Cardiac septum (tissue), 1 donor: Measurements from ENCODE around the gene FGF22. TPM values are rescaled to one million over a fixed set of nuclear protein-coding genes. Genes with fewer than 3 reads are reported as not detected.
"Not testable (repeated sequence)": the region's sequence is repeated elsewhere in the genome, so short reads cannot be mapped to it uniquely, and the experiment has no call there.

Source experiments
- DNase-seq: peaks from one replicate; pipeline ENCODE4 v3.0.0-alpha.2; 2020; ENCODE audit warnings: low spot score
- intact Hi-C: fragments of 100-400 bp; cut with DNase I; formaldehyde crosslinking; loops from one replicate; pipeline ENCODE4 v1.14.0; 2022
- long read RNA-seq: library from polyadenylated mRNA; unstranded; transcript quantifications from one replicate; pipeline ENCODE4 v2.0.0, GENCODE V29; 2021
- total RNA-seq: library from RNA; stranded (reverse); fragmentation: NEBNext Ultra II Directional; extraction: Animal tissue kit (Norgen Biotek cat#: 25700); gene quantifications from one replicate; pipeline ENCODE4 v1.2.1, GENCODE V29; 2021
- donor health status: DM: no; HTN: no; CAD: no.

The FGF22 gene
- total RNA-seq, result not detected
- long read RNA-seq, result 0 reads

DNA sequence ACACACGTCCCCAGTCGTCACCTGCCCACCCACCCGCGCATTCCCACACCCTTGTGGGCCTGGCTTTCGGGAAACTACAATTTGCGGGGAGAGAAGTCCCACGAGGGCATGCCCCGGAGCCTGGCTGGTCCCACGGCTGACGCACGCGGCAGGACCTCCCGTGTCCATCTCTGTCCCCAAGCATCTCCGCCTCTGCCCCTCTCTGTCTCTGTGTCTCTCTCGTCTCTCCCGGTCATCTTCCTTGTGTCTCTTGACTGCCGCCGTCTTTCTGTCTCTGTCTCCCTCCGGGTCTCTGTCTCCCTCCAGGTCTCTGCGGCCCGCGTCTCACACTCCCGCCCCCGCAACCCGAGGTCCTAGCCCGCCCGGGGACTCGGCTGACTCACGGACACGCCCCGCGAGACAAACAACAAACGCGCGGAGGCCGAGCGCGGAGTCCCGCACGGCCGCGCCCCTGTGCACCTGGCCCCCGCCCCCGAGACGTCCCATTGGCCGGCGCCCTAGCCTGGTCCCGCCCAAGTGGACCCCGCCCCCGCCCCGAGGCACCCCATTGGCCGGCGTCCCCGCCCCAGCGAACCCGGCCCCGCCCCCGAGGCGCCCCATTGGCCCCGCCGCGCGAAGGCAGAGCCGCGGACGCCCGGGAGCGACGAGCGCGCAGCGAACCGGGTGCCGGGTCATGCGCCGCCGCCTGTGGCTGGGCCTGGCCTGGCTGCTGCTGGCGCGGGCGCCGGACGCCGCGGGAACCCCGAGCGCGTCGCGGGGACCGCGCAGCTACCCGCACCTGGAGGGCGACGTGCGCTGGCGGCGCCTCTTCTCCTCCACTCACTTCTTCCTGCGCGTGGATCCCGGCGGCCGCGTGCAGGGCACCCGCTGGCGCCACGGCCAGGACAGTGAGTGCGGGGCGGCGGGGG, at the start of gene FGF22:
Gene FGF22 (plus strand): TSS at position 627 of the 908 bp plus-strand sequence. CDS start 47 bp downstream, at position 674.
- intact Hi-C loops, result no loop called here

DNA sequence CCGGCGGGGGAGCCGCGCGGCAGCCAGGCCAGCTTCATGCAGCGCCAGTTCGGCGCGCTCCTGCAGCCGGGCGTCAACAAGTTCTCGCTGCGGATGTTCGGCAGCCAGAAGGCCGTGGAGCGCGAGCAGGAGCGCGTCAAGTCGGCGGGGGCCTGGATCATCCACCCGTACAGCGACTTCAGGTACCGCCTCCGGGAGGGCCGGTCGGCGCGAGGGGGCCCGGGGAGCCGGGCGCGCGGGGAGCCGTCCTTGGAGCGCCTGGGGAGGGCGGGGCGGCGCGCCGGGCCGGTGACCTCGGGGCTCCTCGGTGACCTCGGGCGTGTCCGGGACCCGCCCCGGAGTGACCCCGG, 49.3 kb upstream of the FGF22 start:
- DNase-seq, result no peak
- intact Hi-C loops, result no loop called here

More for the DNA sequence above, at the start of gene FGF22:
- peak; percentile 95 for DNase-seq

DNA sequence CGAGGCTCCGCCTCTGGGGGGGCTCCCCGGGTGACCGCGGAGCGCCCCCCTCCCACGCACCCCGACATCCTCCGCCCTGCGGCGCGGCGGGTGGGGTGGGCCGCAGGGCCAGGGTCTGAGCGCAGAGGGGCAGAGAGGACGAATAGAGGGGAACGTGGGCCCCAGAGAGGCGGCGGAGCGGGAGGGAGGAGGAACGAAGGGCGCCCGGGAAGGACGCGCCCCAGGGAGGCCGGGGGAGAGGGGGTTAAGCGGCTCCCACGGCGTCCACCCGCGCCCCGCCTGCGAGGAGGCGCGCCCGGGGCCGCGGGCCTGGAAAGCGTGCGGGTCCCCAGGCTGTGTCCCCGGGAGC, 49.0 kb upstream of the FGF22 start:
- no peak for DNase-seq
- intact Hi-C loops, result no loop called here

DNA sequence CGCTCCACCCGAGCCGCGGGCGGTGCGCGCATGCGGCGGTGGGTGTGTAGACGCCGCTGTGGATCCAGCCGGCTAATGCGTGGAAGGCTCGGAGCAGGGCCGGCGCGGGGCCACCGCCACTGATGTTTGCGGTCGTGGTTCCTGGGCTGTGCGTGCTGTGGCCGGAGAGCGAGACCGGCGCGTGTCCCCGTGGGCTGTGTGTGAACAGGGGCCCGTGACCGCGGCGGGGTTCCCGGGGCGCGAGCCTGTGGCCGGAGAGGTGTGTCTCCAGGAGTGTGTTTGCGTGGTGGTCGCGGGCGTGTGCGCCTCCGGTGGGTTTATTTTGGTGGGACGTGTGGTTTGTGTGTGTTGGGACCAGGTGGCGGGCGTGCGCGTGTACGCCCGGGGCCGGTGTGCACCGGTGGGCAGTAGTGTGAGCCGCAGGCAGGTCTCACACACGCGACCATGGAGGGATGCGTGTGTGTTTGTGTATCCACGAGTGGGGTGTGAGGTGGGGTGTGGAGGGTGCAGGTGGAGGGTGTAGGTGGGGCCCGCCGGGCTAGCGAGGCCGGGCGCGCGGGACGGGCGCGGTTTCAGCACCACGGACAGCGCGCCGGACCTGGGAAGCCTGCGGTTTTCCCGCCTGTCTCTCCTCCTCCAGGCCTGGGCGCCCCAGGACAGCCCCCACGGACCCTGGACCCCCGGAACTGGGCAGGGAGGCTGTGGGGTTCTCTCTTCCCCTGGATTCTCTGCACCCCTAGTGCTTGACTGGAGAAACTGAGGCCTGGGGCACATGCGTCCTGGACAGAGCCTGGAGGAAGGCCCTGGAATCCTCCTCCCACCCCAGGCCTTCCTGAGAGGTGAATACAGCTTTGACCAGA, 48.4 kb upstream of the FGF22 start:
- intact Hi-C loops, result no loop called here
- DNase-seq, result no peak

DNA sequence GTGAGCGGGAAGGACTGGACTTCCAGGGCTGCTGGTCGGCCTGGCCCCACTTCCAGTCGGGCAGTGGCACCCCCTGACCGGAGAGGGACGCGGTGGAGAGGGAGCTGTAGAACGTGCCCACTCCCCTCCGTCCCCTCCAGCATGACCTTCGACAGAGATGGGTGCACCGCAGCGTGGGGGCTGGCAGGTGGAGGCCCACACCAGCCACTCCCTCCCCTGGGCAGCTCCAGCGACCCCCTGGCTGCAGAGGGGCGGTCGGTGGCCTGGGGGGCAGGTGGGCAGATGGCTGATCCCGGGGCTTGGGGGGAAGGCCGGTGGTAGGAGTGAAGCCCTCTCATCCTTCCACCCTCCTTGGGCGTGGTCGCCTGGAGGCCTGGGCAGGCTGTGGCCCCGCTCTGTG, 47.6 kb upstream of the FGF22 start:
- intact Hi-C loops, result no loop called here
- no peak for DNase-seq

DNA sequence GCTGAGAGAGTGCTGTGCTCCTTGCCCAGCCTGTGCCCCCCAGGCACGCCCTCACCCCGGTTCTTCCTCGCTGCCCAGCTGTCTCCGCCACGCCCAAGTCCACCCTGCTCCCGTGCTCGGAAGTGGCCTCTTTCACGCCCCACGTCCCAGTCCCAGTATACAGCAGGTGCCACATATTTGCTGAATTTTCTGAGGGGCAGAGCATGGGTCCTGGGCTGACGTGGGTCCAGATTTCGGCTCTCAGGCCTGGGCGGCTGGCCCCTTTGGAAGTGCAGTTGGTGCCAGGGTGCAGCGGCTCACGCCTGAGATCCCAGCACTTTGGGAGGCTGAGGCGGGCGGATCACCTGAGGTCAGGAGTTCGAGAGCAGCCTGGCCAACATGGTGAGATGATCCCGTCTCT, 46.6 kb upstream of the FGF22 start:
- no peak for DNase-seq
- intact Hi-C loops, result no loop called here

DNA sequence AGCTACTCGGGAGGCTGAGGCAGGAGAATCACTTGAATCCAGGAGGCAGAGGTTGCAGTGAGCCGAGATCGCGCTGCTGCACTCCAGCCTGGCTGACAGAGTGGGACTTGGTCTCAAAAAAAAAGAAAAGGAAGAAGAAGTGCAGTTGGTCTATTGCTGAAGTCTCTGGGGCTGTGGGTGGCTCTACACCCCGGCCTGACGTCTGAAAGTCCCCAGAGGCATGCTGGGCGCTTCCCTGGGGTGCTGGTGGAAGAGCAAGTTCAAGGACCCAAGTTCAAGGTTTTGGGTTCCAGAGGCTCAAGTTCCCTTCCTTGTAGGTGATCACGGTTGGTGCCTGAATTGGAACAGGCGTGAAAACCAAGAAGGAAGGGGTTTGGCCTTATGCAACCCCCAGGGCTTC, 46.2 kb upstream of the FGF22 start:
- intact Hi-C loops, result no loop called here
- no peak for DNase-seq

DNA sequence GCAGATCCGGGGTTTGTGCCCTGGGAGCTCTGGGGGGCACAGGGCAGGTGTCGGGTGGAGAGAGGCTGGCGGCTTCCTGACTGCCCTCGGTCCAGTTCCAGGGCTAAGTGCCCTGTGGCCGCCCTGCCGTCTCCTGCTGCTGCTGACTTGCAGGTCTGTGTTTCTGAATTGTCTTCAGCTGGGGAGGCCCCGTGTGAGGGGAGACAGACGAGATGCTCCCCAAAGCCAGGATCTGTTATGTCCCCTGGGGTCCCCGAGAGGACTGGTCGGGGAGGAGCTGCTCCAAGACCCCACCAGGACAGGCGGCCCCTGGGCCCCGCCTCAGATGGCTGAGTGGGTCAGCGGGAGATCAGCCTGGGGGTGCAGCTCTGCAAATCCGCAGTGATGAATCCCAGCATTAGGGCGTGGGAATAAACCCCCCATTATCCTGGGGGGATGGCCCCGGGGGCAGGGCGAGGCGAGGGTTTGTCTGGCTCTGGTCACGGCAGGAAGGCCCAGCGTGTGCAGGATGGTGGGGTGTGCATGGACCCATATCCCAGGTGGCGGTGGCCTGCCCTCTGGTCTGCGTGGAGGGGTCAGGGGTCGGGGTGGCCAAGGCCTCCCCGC, 45.3 kb upstream of the FGF22 start:
- no peak for DNase-seq
- intact Hi-C loops, result no loop called here

DNA sequence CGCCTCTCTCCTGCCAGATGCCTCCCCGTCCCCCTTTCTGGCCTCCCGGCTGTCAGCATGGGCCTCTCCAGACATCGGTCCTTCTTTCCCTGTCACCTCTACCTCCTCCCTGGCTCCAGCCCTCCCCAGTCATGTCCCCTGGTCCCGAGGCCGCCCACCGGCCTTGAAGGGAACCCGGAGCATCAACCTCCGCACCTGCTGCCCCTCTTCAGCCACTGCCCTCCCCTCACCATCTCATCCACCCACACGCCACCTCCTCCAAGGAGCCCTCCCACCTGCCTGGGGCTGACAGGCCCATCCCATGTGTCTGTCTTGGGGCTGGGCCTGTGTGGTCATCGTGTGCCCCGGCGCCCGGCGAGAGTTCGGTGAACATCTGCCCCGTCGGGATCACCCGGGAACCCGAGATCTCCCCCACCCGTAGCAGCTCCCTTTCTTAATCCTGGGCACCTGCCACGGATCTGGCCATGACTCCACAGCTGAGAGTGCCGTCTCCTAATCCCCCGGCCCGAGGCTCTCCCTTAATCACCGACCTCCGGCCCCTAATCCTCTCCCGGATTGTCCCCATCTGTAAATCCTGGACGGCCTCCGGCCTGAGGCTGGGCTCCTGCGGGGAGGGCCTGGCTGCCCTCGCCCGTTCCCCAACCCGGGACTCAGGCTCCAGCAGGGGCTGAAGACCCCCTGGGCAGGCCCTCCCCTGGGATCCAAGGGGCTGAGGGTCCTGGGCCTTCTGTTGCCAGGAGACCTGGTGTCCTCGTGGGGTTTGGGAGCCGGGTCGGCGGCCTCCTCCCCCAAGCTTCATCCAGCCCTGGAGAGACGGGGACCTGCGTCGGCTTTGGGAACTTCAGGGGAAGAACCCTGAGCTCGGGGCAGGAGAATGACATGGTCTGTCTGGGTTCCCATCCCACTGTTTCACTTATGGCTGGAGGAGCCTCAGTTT, 44.1 kb upstream of the FGF22 start:
- no peak for DNase-seq
- intact Hi-C loops, result no loop called here

DNA sequence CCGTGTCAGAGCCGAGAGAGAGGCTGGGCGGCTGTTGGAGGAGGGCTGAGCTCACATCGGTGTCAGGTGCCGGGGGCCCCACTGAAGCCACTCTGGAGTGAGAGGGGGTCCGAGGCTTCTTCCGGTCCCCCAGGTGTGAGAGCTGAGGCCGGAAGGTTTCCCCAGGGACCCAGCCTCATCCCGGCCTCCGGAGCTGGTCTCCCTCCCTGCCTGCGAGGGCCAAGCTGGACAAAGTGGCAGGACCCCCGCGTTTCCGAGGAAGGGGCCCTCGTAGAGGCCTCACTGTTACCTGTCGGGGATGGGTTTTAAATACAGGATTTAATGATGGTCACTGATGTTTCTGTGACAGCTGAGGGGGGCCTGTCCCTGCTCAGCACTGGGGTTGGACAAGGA, 43.4 kb upstream of the FGF22 start:
- no peak for DNase-seq
- intact Hi-C loops, result no loop called here

DNA sequence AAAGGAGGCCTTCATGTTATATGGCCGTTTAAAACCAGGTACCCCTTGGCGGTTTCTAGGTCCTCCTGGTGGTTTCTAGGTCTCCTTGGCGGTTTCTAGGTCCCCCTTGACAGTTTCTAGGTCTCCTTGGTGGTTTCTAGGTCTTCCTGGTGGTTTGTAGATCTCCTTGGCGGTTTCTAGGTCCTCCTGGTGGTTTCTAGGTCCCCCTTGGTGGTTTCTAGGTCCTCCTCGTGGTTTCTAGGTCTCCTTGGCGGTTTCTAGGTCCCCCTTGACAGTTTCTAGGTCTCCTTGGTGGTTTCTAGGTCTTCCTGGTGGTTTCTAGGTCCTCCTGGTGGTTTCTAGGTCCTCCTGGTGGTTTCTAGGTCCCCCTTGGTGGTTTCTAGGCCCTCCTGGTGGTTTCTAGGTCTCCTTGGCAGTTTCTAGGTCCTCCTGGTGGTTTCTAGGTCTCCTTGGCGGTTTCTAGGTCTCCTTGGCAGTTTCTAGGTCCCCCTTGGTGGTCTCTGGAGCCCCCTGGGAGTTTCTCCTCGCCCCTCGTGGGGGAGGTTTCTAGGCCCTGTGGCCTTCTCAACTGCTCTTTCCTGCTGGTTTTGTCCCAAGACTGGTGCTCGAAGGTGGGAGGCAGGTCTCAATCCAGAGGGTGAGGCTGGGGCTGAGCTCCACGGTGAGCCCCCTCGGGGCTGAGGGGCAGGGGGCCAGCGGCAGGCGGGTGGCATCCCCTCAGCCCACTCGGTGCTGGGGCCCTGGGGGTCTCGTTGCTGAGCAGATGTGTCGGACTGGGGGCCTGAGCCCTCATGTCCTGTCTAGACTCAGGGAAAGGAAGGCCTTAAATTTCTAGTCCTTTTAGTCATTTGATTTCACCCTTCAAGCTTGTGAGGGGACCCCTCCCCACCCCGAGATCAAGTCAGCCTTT, 42.0 kb upstream of the FGF22 start:
- no peak for DNase-seq
- intact Hi-C loops, result no loop called here

DNA sequence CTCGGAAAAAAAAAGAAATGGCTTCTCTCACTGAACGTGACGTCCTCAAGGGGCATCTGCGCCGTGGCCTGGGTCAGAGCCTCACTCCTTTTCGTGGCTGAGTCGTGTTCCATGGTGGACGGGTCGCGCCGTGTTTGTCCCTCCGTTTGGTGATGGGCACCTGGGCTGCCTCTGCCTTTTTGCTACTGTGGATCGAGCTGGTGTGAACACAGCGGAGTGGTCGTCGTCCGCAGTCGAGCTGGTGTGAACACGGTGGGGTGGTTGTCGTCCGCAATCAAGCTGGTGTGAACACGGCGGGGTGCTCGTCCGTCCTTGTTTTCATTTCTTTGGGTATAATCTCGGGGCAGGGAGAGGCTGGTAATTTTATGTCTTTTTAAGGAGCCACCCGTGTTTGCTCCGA, 38.4 kb upstream of the FGF22 start:
- intact Hi-C loops, result no loop called here
- DNase-seq, result no peak

DNA sequence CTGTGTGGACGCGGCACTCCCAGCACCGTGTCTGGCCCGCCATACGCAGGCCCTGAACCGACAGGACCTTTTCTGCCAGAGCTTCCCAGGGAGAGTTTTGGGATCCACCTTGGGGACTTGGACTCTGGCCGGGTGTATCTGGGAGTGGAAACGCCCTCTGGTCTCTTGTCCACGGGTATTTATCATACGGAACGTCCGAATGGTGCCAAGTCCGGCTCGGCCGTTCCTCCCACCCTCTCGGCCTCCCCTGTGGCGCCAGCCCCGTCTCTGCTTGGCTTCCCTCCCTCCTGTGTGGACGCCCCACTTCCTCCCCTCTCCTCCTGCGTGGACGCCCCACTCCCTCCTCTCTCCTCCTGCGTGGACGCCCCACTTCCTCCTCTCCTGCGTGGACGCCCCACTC, 37.9 kb upstream of the FGF22 start:
- no peak for DNase-seq
- intact Hi-C loops, result no loop called here

DNA sequence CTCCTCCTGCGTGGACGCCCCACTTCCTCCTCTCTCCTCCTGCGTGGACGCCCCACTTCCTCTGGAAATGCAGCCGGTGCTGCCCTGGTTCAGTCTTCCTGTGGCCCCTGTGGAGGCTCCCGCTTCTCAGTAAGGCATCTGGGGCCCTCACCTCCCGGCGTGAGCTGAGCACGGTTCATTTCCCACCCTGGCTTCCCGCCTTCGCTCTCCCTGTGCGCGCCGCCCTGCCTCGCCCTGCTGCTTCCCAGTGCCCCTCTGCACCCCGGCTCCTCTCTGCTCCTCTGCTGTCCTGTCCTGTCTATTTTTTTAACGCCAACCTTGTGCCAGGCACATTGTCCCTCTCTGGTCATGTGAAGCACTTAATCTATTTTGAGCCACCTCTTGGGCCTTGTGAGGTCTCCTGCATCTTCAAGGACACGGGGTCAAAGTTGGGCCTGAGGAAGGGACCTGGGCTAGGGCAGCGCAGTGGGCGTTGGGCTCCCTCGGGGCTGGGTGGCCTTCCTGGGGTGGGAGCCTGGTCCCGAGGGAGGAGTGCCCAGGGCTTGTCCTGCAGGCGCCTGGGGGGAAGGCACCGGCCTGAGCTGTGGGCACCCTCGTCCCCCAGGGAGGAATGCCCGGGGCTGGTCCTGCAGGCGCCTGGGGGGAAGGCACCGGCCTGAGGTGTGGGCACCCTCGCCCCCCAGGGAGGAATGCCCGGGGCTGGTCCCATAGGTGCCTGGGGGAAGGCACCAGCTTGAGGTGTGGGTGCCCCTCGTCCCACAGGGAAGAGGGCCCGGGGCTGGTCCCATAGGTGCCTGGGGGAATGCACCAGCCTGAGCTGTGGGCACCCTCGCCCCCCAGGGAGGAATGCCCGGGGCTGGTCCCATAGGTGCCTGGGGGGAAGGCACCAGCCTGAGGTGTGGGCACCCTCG, 37.0 kb upstream of the FGF22 start:
- no peak for DNase-seq
- intact Hi-C loops, result no loop called here

DNA sequence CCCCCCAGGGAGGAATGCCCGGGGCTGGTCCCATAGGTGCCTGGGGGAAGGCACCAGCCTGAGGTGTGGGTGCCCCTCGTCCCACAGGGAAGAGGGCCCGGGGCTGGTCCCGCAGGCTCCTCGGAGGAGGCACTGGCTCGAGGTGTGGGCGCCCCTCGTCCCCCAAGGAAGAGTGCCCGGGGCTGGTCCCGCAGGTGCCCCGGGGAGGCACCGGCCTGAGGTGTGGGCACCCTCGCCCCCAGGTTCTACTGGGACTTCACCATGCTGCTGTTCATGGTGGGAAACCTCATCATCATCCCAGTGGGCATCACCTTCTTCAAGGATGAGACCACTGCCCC, 36.4 kb upstream of the FGF22 start:
- DNase-seq, intact Hi-C loops: not testable (repeated sequence)

DNA sequence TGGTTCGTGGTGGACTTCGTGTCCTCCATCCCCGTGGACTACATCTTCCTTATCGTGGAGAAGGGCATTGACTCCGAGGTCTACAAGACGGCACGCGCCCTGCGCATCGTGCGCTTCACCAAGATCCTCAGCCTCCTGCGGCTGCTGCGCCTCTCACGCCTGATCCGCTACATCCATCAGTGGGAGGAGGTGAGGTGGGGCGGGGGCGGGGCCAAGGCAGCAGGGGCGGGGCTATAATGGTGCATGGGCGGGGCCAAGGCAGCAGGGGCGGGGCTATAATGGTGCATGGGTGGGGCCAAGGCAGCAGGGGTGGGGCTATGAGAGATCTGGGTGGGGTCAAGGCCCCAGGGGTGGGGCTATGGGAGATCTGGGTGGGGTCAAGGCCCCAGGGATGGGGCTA, 35.9 kb upstream of the FGF22 start:
- intact Hi-C loops, DNase-seq: not testable (repeated sequence)

DNA sequence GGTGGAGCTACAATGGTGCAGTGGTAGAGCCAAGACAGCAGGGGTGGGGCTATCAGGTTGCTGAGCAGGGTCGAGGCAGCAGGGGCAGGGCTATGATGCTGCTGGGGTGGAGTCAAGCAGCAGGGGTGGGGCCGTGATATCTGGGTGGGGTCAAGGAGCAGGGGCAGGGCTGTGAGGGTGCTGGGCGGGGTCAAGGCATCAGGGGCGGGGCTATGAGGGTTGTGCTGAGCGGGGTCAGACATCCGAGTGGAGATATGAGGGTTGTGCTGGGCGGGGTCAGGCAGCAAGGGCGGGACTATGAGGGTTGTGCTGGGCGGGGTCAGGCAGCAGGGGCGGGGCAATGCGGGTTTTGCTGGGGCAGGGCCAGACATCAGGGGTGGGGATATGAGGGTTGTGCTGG, 35.3 kb upstream of the FGF22 start:
- no peak for DNase-seq
- intact Hi-C loops, result no loop called here
